Astrocyte (in vitro differentiated cells and primary cell): ENCODE results near the gene MS4A18. TPM values are rescaled to one million over a fixed set of nuclear protein-coding genes. Genes with fewer than 3 reads are reported as not detected.

ENCODE experiments used
- DNase-seq: peaks from one replicate; pipeline ENCODE4 v3.0.0-alpha.2; 2010; ENCODE audit warnings: low read depth
- FAIRE-seq: peaks from 2 replicates; lab custom pipeline; 2011; peaks lifted over from hg19 to GRCh38; lab: Jason Lieb, UNC
- H2AFZ ChIP-seq: 2 replicates; pipeline ENCODE4 v1.6.0; 2012; ENCODE audit warnings: low read depth, low read length, inconsistent platforms
- H3K27ac ChIP-seq: 2 replicates; pipeline ENCODE4 v1.5.1; 2011; ENCODE audit warnings: low read depth, low read length, inconsistent platforms
- H3K27me3 ChIP-seq: 2 replicates; pipeline ENCODE4 v1.6.0; 2011; ENCODE audit warnings: low read length, inconsistent platforms; ENCODE audit not compliant: insufficient read depth
- H3K36me3 ChIP-seq: 2 replicates; pipeline ENCODE4 v1.5.1; 2011; ENCODE audit warnings: low read length, inconsistent platforms; ENCODE audit not compliant: insufficient read depth
- H3K4me1 ChIP-seq: 2 replicates; pipeline ENCODE4 v1.5.1; 2011; ENCODE audit warnings: low read length, inconsistent platforms; ENCODE audit not compliant: insufficient read depth
- H3K4me2 ChIP-seq: 2 replicates; pipeline ENCODE4 v1.6.0; 2012; ENCODE audit warnings: low read length, inconsistent platforms
- H3K4me3 ChIP-seq: 2 replicates; pipeline ENCODE4 v1.5.1; 2011; ENCODE audit warnings: low read depth, mild to moderate bottlenecking, low read length, inconsistent platforms; ENCODE audit not compliant: insufficient read depth
- H3K79me2 ChIP-seq: 2 replicates; pipeline ENCODE4 v1.6.0; 2012; ENCODE audit warnings: mild to moderate bottlenecking, low read length, inconsistent platforms; ENCODE audit not compliant: insufficient read depth
- H3K9ac ChIP-seq: 2 replicates; pipeline ENCODE4 v1.6.0; 2012; ENCODE audit warnings: mild to moderate bottlenecking, low read length, inconsistent platforms
- H3K9me3 ChIP-seq: 2 replicates; pipeline ENCODE4 v1.5.1; 2012; ENCODE audit warnings: low read depth, mild to moderate bottlenecking, low read length, inconsistent platforms; ENCODE audit not compliant: insufficient read depth
- H4K20me1 ChIP-seq: 2 replicates; pipeline ENCODE4 v1.6.0; 2012; ENCODE audit warnings: low read length, inconsistent platforms; ENCODE audit not compliant: insufficient read depth
- H3K27ac Mint-ChIP-seq: one replicate; pipeline ENCODE4 v1.8.0; 2021; ENCODE audit warnings: mild to moderate bottlenecking, mixed read lengths; ENCODE audit not compliant: unreplicated experiment
- H3K27me3 Mint-ChIP-seq: one replicate; pipeline ENCODE4 v1.8.0; 2021; ENCODE audit warnings: low read depth, mixed read lengths; ENCODE audit not compliant: unreplicated experiment
- H3K36me3 Mint-ChIP-seq: one replicate; pipeline ENCODE4 v1.8.0; 2021; ENCODE audit warnings: low read depth, mixed read lengths; ENCODE audit not compliant: unreplicated experiment
- H3K4me1 Mint-ChIP-seq: one replicate; pipeline ENCODE4 v1.8.0; 2021; ENCODE audit warnings: low read depth, mixed read lengths; ENCODE audit not compliant: unreplicated experiment
- H3K4me3 Mint-ChIP-seq: one replicate; pipeline ENCODE4 v1.8.0; 2021; ENCODE audit warnings: mild to moderate bottlenecking, moderate library complexity, mixed read lengths; ENCODE audit not compliant: unreplicated experiment
- H3K9me3 Mint-ChIP-seq: one replicate; pipeline ENCODE4 v1.8.0; 2021; ENCODE audit warnings: mild to moderate bottlenecking, mixed read lengths; ENCODE audit not compliant: unreplicated experiment
- CTCF ChIP-seq: IDR thresholded peaks from 2 replicates; pipeline ENCODE4 v1.5.1; 2011; ENCODE audit warnings: low read depth, mild to moderate bottlenecking, inconsistent platforms, low read length, moderate library complexity; ENCODE audit not compliant: insufficient read depth
- EZH2 ChIP-seq: IDR thresholded peaks from 2 replicates; pipeline ENCODE4 v1.6.1; 2012; ENCODE audit warnings: mild to moderate bottlenecking, low read length, inconsistent platforms; ENCODE audit not compliant: insufficient read depth
- total RNA-seq: library from RNA; stranded (reverse); gene quantifications from 2 replicates; pipeline ENCODE4 v1.2.1, GENCODE V29; 2021

Gene MS4A18
- total RNA-seq, 1 donor from 2014 or later: not detected

GRCh38 chr11:60763692-60764369, 39.3 kb downstream of the MS4A18 start:
- no peaks in the 10 kb centered on the region for H3K4me1 ChIP-seq
- no peaks in the 10 kb centered on the region for H4K20me1 ChIP-seq
- H2AFZ ChIP-seq: no peak overlapping the region
- peaks cover 2% of the 10 kb centered on the region for H3K27me3 ChIP-seq
- Mint-ChIP-seq H3K27me3 (peaks cover 5% of the 10 kb centered on the region), H3K27ac (no peak overlapping the region), H3K36me3 (no peaks in the 10 kb centered on the region), H3K4me1 (peaks cover 2% of the 10 kb centered on the region), H3K4me3 (no peak overlapping the region), H3K9me3 (peaks cover 6% of the 10 kb centered on the region)
- H3K9me3 ChIP-seq: no peaks in the 10 kb centered on the region
- no peaks in the 10 kb centered on the region for H3K36me3 ChIP-seq
- no peak for TF ChIP-seq EZH2
- TF ChIP-seq CTCF: no peak
- no peak for FAIRE-seq
- no peaks in the 10 kb centered on the region for H3K79me2 ChIP-seq
- H3K4me2 ChIP-seq: no peak overlapping the region
- H3K9ac ChIP-seq: no peak overlapping the region
- H3K27ac ChIP-seq: no peak overlapping the region
- no peak overlapping the region for H3K4me3 ChIP-seq
- no peak for DNase-seq

GRCh38 chr11:60764879-60765278, 40.4 kb downstream of the MS4A18 start:
- no peak for DNase-seq
- H2AFZ ChIP-seq: no peak overlapping the region
- no peaks in the 10 kb centered on the region for H3K79me2 ChIP-seq
- Mint-ChIP-seq H3K27ac (no peak overlapping the region), H3K9me3 (peaks cover 6% of the 10 kb centered on the region), H3K27me3 (peaks cover 5% of the 10 kb centered on the region), H3K4me1 (peaks cover 2% of the 10 kb centered on the region), H3K36me3 (no peaks in the 10 kb centered on the region), H3K4me3 (no peak overlapping the region)
- H3K36me3 ChIP-seq: no peaks in the 10 kb centered on the region
- TF ChIP-seq EZH2 (no peak), CTCF (no peak)
- FAIRE-seq: no peak
- no peak overlapping the region for H3K4me3 ChIP-seq
- H4K20me1 ChIP-seq: no peaks in the 10 kb centered on the region
- H3K9me3 ChIP-seq: no peaks in the 10 kb centered on the region
- peaks cover 2% of the 10 kb centered on the region for H3K27me3 ChIP-seq
- no peak overlapping the region for H3K4me2 ChIP-seq
- H3K27ac ChIP-seq: no peak overlapping the region
- no peaks in the 10 kb centered on the region for H3K4me1 ChIP-seq
- H3K9ac ChIP-seq: no peak overlapping the region

- H3K27ac ChIP-seq: no peak overlapping the region
- H3K9me3 Mint-ChIP-seq: peaks cover 6% of the 10 kb centered on the region
- H3K79me2 ChIP-seq: no peaks in the 10 kb centered on the region
- no peak overlapping the region for H3K27ac Mint-ChIP-seq
- no peaks in the 10 kb centered on the region for H3K36me3 ChIP-seq
- TF ChIP-seq CTCF (no peak), EZH2 (no peak)
- no peak overlapping the region for H3K4me3 Mint-ChIP-seq
- peaks cover 2% of the 10 kb centered on the region for H3K4me1 Mint-ChIP-seq
- no peaks in the 10 kb centered on the region for H4K20me1 ChIP-seq
- H3K27me3 ChIP-seq: peaks cover 2% of the 10 kb centered on the region
- no peak for FAIRE-seq
- no peaks in the 10 kb centered on the region for H3K4me1 ChIP-seq
- H2AFZ ChIP-seq: no peak overlapping the region
- no peak overlapping the region for H3K4me2 ChIP-seq
- H3K9ac ChIP-seq: no peak overlapping the region
- peaks cover 5% of the 10 kb centered on the region for H3K27me3 Mint-ChIP-seq
- no peak for DNase-seq
- H3K36me3 Mint-ChIP-seq: no peaks in the 10 kb centered on the region
- no peak overlapping the region for H3K4me3 ChIP-seq
- H3K9me3 ChIP-seq: no peaks in the 10 kb centered on the region
These were observed 40.8 kb downstream of the MS4A18 start for GRCh38 chr11:60765355-60765754.
